Measurements from ENCODE around the gene KRTAP5-7.
"Not testable (repeated sequence)": the region's sequence is repeated elsewhere in the genome, so short reads cannot be mapped to it uniquely, and the experiment has no call there.

KRTAP5-7 gene

DNA sequence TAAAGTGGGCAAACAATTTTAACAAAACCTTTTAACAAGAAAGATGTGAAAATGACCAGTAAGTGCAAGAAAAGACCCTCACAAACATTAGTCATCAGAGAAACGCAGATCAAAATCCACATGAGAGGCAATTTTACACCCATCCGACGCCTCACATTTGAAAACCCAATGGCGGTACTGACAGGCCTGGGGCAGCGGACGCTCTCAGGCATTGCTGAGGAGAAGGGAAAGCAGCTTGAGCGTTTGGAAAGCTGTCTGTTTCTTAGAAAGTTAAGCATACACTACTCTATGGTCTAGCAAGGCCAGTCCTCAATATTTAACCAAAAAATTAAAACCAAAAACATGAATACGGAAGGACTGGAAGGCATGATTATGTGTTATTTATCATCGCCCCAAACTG is 8.8 kb downstream of the KRTAP5-7 start:
- no peak for DNase-seq

DNA sequence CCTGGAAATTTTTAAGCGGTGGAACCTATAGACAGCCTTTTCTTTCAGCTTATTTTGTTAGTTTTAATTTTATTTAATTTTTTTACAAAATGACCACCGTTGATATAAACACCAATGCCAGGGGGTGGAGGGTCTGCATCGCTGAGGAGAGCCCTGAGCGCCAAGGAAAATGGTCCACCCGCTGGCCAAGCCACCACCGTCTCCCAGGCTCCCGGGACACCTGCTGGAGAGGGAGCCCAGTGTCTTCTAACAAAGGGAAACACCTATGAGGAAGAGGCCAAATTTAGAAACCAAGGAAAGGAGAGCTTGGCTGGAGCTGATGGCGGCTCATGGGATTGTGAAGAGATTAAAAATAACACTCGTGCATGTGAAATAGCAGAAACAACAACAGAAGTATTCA is 10.5 kb downstream of the KRTAP5-7 start:
- DNase-seq, result no peak

DNA sequence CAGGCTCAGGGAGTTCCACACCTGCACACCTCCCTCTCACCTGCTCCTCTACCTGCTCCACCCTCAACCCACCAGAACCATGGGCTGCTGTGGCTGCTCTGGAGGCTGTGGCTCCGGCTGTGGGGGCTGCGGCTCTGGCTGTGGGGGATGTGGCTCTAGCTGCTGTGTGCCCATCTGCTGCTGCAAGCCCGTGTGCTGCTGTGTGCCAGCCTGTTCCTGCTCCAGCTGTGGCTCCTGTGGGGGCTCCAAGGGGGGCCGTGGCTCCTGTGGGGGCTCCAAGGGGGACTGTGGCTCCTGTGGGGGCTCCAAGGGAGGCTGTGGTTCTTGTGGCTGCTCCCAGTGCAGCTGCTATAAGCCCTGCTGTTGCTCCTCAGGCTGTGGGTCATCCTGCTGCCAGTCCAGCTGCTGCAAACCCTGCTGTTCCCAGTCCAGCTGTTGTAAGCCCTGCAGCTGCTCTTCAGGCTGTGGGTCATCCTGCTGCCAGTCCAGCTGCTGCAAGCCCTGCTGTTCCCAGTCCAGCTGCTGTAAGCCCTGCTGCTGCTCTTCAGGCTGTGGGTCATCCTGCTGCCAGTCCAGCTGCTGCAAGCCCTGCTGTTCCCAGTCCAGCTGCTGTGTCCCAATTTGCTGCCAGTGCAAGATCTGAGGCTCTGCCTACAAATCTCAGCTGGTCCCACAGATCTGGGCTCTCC is 11.1 kb downstream of the KRTAP5-7 start, which contains the start of gene KRTAP5-8:
TSS of gene KRTAP5-8 (plus strand) at position 49 of the 689 bp plus-strand sequence. CDS start at position 80, 31 bp downstream.
- DNase-seq, result not testable (repeated sequence)

DNA sequence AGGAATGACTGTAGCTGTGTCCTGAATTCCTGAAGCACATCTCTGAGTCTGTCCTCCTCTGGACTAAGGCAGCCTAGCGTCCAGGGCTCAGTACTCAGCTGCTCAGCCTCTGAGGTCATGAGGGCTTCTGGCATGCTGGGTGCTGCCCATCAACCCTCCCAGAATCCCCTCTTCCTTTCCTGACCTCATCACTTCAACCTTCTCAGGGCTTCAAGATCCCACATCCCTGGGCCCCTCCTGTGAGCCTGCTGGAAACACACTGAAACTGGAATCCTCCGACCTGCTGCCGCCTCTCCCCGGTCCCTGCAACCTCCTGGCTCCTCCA is 11.6 kb downstream of the KRTAP5-7 start:
- DNase-seq, result no peak

DNA sequence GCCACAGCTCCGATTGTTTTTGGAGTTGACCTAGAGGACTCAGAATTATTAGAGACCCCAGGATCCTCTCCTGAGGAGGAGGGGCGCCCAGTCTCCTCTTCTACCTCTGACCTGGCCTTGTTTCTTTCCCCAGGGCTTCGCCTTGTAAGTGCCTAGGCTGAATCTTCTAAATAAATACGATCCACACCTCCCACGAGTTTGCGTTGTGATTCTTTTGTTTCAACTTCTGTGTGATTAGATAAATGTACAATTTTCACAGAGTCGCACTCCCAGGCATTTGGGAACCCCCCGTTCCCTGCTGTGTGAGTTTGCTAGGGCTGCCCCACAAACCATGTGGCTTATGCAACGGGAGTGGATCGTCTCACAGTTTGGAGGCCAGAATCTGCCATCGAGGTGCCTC is 11.9 kb downstream of the KRTAP5-7 start:
- DNase-seq, result no peak

DNA sequence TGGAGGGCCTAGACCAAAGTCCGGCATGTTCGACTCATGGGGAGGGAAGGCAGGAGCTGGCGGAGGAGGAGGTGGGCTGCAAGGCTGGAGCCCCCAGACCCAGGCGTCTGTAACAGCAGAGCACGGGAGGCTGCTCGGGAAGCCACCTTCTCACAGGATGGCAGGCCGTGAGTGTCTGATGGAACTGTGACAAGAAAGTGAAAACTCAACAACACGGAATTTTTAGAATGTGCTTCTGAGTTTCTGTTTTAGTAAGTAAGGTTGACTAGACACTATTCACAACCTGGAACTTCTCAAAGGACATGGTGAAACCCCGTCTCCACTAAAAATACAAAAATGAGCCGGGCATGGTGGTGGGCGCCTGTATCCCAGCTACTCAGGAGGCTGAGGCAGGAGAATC is 12.9 kb downstream of the KRTAP5-7 start:
- DNase-seq, result not testable (repeated sequence)

DNA sequence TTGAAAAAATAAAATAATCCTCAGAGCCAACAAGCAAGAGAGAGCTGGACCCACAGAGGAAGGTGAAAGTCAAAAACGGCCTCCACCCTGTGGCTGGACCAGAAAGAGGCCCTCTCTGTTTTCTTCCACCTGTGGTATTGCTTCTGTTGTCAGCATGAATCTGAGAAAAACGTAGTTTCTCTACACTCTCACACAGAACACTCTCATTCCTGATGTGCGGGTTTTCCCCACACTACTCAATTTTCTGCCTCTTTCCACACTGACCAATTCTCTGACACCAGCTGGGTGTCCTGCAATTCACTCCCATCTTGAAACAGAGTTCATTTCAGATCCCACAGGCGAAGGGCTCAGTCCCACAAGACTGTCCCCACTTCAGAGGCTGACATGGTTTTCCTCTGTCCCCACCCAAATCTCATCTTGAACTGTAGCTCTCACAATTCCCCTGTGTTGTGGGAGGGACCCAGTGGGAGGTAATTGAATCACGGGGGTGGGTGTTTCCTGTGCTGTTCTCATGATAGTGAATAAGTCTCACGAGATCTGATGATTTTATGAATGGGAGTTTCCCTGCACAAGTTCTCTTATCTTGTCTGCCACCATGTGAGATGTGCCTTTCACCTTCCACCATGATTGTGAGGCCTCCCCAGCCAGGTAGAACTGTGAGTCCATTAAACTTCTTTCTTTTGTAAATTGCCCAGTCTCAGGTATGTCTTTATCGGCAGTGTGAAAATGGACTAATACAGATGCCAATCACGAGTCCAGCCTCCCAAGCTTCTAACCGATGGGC is 13.6 kb downstream of the KRTAP5-7 start:
- not testable (repeated sequence) for DNase-seq

DNA sequence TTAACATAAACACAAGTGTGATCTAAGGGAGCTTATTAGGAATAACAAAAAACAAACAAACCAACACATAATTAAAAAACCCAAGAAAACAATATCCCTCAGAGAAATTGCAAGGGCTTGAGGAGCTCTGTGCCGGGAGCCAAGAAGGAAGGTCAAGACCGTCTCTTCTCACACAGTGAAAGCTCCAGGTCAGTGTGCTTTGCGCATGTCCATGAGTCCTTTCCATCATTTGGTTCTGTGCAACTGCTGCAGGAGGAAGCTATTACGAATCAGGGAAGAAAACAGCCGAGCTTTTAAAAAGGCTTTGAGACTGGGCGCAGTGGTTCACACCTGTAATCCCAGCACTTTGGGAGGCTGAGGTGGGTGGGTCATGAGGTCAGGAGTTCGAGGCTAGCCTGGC is 15.3 kb downstream of the KRTAP5-7 start:
- DNase-seq, result no peak

DNA sequence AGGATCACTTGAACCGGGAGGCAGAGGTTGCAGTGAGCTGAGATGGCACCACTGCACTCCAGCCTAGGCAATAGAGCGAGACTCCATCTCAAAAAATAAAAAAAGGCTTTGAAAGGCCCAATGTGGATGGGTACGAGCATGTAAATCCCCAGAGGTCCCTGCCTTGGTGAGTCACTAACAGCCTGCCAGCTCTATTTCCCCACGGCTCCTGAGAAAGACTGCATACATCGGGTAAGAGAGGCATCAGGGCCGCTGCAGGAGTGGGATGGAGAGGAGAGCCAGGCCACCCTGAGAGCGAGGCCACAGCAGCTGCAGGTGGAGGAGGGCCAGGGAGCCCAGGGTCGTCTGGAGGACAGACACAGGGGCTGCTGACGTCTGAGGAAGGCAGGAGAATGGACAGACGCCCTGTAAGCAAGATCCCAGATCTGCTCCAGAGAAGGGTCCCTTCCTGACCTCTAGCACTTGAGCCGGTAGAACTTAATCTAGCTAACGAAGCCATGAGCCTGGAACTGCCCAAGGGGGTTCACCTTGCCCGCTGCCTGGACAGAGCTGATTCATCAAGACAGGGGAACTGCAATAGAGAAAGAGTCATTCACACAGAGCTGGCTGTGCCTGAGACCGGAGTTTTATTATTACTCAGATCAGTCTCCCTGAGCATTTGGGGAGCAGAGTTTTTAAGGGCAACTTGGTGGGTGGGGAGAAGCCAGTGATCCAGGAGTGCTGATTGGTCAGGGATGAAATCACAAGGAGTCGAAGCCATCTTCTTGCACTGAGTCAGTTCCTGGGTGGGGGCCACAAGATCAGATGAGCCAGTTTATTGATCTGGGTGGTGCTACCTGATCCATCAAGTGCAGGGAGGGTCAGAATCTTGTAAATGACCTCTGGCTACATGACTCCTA is 16.1 kb downstream of the KRTAP5-7 start:
- DNase-seq, result no peak

DNA sequence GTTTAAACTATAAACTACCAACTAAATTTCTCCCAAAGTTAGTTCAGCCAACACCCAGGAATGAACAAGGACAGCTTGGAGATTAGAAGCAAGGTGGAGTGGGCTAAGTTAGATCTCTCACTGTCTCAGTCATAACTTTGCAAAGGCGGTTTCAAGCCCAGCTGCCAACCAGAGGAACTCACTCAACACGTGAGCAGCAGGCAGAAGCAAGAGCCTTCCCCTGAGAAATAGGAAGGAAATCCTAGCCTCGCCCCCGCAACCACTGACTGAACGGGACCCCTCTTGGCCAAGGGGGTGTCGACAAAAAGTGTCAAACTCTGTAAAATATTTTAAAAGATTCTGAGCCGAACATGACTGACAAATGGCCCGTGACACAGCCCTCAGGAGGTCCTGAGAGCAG is 16.8 kb downstream of the KRTAP5-7 start:
- DNase-seq, result no peak

DNA sequence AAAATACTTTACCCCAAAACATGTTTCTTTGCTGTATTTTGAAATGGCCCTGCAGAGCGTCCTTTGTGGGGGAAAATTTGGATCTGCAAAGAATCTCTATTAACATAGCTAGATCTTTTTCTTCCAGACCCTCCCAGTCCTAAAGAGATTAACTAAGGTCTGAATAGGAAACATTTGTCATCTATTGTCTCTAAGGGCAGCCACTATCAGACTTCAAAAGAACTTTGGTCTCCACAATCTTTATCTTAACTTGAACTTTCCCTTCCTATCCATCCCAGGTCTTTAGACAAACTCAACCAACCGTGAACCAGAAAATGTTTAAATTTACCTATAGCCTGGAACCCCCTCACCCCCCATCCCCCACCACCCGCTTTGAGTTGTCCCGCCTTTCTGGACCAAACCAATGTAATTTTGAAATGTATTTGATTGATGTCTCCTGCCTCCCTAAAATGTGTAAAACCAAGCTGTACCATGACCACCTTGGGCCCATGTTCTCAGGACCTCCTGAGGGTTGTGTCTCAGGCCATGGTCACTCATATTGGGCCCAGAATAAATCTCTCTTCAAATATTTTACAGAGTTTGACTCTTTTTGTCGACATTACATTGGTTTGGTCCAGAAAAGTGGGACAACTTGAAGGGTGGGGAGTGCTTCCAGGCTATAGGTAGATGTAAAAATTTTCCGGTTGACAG is 17.6 kb downstream of the KRTAP5-7 start:
- no peak for DNase-seq

DNA sequence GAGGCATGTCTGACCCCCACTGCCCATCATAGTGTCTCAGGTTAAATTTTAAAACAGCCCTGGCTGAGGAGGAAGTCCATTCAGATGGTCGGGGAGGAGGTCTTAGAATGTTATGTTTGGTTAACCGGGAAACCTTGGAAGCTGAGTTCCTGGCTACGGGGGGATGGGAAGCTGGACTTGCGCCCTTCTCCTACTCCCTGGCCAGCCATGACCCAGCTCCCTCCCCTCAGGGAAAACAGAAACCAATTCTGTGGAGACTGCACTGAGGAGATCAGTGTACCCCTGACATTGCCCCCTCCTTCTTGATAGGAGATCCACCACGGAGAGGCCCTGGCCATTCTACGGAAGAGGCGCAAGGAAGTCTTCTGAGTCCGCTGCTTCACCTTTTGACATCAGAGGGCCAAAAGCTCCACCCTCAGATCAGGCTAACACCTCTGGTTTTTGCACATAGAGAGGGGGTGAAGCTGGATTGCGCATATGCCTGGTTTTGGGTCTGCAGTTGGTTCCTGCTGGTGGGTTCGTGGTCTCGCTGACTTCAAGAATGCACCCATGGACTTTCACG is 18.4 kb downstream of the KRTAP5-7 start:
- DNase-seq, result no peak

DNA sequence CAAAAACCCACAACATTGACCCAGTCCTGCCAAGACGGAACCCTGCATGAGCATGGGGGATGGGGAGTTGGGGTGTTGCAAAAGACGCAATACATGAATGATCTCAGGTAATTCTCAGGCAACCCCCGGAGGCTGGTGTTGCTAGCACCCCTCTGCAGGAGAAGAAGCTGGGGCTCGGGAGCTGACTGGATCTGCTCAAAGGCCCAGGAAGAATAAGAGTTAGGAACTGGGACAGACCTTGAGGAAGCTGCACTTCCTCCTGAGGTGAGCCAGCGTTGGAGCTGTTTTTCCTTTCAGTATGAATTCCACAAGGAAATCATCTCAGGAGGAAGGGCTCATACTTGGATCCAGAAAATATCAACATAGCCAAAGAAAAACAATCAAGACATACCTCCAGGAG is 21.1 kb downstream of the KRTAP5-7 start, which contains the start of gene KRTAP5-9:
TSS of gene KRTAP5-9 (plus strand) at position 301 of the 400 bp plus-strand sequence. CDS start 238 bp downstream, outside the sequence.
- no peak for DNase-seq

DNA sequence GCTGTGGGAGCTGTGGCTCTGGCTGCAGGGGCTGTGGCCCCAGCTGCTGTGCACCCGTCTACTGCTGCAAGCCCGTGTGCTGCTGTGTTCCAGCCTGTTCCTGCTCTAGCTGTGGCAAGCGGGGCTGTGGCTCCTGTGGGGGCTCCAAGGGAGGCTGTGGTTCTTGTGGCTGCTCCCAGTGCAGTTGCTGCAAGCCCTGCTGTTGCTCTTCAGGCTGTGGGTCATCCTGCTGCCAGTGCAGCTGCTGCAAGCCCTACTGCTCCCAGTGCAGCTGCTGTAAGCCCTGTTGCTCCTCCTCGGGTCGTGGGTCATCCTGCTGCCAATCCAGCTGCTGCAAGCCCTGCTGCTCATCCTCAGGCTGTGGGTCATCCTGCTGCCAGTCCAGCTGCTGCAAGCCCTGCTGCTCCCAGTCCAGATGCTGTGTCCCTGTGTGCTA is 21.7 kb downstream of the KRTAP5-7 start:
- DNase-seq, result no peak

DNA sequence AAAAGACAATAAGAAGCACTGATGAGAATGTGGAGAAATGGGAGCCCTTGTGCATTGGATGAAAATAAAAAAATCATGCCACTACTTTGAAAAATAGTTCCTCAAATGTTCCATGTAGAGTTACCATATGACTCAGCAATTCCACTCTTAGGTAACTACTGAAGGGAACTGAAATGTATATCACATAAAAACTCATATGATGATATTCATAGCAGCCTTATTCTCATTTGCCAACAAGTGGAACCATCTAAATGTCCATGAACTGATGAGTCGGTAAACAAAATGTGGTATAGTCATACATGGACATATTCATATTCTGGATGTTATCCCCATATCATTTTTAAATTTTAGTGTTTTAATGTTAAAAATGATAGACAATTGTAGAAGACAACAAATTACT is 24.6 kb downstream of the KRTAP5-7 start:
- no peak for DNase-seq

DNA sequence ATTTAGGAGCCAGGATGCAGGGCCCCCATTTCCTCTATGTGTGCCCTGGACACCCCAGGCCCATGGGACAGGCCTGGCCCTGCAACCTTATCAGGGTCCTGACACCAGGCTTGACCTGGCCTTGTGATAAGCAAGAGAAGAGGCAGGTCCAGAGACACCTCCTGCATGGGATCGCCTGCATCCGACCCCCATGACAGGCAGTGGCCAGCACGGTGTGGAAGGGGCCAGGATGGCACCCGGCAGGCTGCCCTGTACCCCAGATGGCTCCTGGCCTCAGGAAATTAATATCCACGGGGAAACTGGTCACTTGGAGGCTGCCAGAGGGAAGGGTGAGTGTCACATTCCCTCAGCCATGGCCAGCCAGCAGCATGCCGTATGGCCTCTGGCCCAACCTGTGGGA is 27.9 kb downstream of the KRTAP5-7 start:
- DNase-seq, result no peak

DNA sequence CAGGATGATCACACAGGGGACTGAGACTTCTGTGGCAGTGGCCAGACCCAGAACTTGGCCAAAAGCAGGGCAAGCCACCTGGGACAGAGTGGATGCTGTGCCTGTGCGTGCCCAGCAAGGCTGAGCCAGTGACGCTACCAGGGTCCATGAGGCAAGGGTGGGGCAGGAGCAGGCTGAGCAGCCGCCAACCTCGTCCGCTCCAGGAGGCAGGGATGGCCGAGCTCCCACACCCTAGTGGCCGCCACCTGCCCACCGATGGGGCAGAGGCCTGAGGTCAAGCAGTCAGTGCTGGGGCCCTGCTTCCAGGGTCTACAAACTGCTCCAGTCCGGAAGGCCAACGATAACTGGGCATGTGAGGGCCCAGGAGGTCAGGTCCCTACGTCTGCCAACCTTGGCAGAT is 28.4 kb downstream of the KRTAP5-7 start:
- no peak for DNase-seq

DNA sequence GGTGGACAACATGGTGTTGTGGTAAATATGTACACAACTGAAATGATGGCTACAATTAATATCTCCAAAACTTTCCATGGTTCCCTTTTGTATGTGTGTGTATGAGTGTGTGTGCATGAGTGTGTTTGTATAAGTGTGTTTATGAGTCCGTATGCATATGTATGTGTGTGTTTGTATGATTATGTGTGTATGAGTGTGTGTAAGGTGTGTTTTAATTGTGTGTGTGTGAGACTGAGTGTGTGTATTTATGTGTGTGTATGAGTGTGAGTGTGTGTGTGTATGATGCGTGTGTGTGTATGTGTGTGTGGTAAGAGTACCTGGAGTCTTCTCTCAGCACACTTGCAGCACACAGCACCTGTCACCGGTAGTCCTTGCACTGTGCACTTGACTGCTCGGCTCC is 29.0 kb downstream of the KRTAP5-7 start:
- no peak for DNase-seq

DNA sequence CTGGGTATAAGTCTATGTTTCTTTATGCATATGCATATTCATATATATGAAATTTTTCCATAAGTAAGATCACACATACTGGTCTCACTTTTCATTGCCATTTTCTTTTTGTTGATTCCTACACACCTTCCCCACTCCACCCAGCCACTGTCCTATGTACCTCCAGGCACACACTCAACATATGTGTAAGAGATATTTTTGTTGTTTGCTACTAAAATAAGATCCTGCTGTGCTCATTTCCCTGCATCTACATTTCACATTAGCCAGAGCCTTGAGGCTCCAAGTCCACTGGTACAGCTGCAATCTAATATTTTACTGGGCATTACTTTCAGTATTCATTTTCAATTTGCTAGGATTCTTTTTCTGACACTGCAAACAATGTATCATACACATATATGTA is 30.2 kb downstream of the KRTAP5-7 start:
- DNase-seq, result no peak

DNA sequence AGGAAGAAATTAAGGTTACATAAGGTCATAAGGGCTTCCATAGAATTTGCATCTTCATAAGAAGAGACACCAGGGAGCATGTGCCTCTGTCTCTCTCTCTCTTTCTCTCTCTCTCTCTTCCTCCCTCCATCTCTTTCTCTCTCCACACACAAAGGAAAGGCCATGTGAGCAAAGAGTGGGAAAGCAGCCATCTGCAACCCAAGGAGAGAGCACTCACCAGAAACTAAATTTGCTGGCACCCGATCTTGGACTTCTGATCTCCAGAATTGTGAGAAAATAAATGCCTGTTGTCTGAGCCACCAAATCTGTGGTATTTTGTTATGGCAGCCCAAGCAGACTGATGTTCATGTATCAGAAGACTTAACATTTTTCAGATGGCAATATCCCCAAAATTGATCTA is 31.9 kb downstream of the KRTAP5-7 start:
- no peak for DNase-seq

DNA sequence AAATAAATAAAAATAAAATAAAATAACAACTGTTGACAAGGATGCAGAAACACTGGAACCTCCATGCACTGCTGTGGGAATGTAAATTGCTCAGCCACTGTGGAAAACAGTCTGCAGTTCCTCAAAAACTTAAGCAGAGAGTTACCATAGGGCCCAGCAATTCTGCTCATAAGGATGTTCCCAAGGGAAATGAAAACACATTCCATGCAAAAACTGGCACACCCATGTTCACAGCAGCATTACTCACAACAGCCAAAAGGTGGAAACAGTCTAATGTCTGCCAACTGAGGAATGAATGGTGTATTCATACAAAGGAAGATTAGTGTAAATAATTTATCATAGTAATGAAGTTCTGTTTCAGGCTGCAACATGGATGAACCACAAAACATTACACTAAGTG is 35.1 kb downstream of the KRTAP5-7 start:
- DNase-seq, result no peak

DNA sequence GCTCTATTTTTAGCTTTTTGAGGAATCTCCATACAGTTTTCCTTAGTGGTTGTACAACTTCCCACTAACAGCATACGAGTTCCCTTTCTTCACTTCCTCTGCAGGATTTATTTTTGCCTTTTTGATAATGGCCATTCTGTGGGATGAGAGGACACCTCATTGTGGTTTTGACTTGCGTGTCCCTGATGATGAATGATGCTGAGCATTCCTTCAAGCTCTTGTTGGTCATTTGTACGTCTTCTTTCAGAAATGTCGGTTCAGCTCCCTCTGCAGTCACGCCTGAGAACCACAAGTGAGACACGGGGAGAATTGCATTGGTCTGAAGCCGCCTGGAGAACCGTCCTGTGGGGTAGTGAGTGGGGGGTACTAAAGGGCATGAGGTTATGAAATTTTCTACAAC is 36.3 kb downstream of the KRTAP5-7 start:
- no peak for DNase-seq

Data from NK-92 treated with Interleukin-12 subunit alpha and Interleukin-12 subunit beta, amount 100 ng/mL, for 24 hours (cell line).